HFFc6 (cell line): ENCODE measurements around the gene TMEM63B. TPM values are rescaled to one million over a fixed set of nuclear protein-coding genes. Genes with fewer than 3 reads are reported as not detected.
"Not testable (repeated sequence)": the region's sequence is repeated elsewhere in the genome, so short reads cannot be mapped to it uniquely, and the experiment has no call there.

Source experiments
- DNase-seq: peaks from one replicate; pipeline ENCODE4 v3.0.0-alpha.2; 2018
- H3K27ac Mint-ChIP-seq: 2 replicates; pipeline ENCODE4 v1.8.0; 2020; ENCODE audit warnings: mild to moderate bottlenecking, mixed read lengths
- H3K27me3 Mint-ChIP-seq: 2 replicates; pipeline ENCODE4 v1.8.0; 2021; ENCODE audit warnings: mild to moderate bottlenecking, moderate library complexity, mixed read lengths; ENCODE audit not compliant: insufficient read depth
- H3K36me3 Mint-ChIP-seq: 2 replicates; pipeline ENCODE4 v1.8.0; 2021; ENCODE audit warnings: low read depth, mixed read lengths
- H3K4me1 Mint-ChIP-seq: 2 replicates; pipeline ENCODE4 v1.8.0; 2020; ENCODE audit warnings: low read depth, mixed read lengths
- H3K4me3 Mint-ChIP-seq: 2 replicates; pipeline ENCODE4 v1.8.0; 2020; ENCODE audit warnings: mild to moderate bottlenecking, moderate library complexity, mixed read lengths
- H3K9me3 Mint-ChIP-seq: 2 replicates; pipeline ENCODE4 v1.8.0; 2020; ENCODE audit warnings: mild to moderate bottlenecking, mixed read lengths
- CTCF ChIP-seq: fragments of 200-600 bp; sonication (generic); IDR thresholded peaks from 2 replicates; pipeline ENCODE4 v1.5.0; 2021; ENCODE audit warnings: antibody characterized with exemption, mild to moderate bottlenecking
- total RNA-seq, 6 experiments: library from RNA; stranded (reverse); fragmentation: NEBNext Ultra II Directional; extraction: Animal tissue kit (Norgen Biotek cat#: 25700); gene quantifications; 2 replicates in 1 of 6; 3 replicates in 5 of 6; pipeline ENCODE4 v1.2.3, GENCODE V29; 2021

TMEM63B gene
- total RNA-seq, 6 experiments from 2014 or later, result 38.3 to 55.1 (median 44.7) TPM

GRCh38 chr6:44180886-44181285 is 53.5 kb downstream of the TMEM63B start:
- no peak for TF ChIP-seq CTCF
- H3K4me1 Mint-ChIP-seq, result peaks cover 40% of the 10 kb centered on the region
- H3K27ac Mint-ChIP-seq, result no peak overlapping the region
- no peaks in the 10 kb centered on the region for H3K36me3 Mint-ChIP-seq
- H3K27me3 Mint-ChIP-seq, result peaks cover 11% of the 10 kb centered on the region
- no peak overlapping the region for H3K4me3 Mint-ChIP-seq
- DNase-seq, result no peak
- no peaks in the 10 kb centered on the region for H3K9me3 Mint-ChIP-seq

DNA sequence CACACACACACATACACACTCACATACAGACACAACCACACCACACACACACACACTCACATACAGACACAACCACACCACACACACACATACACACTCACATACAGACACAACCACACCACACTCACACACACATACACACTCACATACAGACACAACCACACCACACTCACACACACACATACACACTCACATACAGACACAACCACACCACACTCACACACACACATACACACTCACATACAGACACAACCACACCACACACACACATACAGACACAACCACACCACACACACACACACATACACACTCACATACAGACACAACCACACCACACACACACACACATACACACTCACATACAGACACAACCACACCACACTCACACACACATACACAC is 54.4 kb downstream of the TMEM63B start:
- H3K4me3 Mint-ChIP-seq, H3K36me3 Mint-ChIP-seq, DNase-seq, H3K27ac Mint-ChIP-seq, H3K9me3 Mint-ChIP-seq: not testable (repeated sequence)
- Mint-ChIP-seq H3K4me1 (peaks cover 33% of the 10 kb centered on the region), H3K27me3 (peaks cover 17% of the 10 kb centered on the region)

GRCh38 chr6:44182911-44183390 is 55.6 kb downstream of the TMEM63B start:
- DNase-seq, result no peak
- no peaks in the 10 kb centered on the region for H3K9me3 Mint-ChIP-seq
- H3K36me3 Mint-ChIP-seq, result no peaks in the 10 kb centered on the region
- no peak overlapping the region for H3K4me3 Mint-ChIP-seq
- no peak for TF ChIP-seq CTCF
- H3K27ac Mint-ChIP-seq, result no peak overlapping the region
- peaks cover 17% of the 10 kb centered on the region for H3K27me3 Mint-ChIP-seq
- peaks cover 22% of the 10 kb centered on the region for H3K4me1 Mint-ChIP-seq

DNA sequence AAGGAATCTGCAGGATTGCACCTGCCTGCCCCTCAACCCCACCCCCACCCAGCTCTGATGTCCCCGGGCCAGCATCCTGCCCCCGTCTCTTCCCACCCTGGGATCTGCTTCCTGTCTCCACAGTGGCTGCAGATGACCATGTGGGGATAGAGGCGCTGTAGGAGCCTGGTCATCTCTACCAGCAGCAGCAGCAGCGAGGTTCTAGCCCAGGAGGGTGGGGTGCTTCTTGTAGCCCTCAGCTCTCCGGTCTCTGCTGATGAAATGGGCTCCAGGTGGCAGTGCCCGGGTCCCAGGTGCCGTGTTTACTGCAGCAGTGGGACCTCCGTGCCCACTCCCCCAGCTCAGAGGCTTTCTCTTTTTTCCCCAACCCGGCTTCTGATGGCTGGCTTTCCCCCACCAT is 56.4 kb downstream of the TMEM63B start:
- no peak for DNase-seq
- H3K4me1 Mint-ChIP-seq, result peaks cover 13% of the 10 kb centered on the region
- peaks cover 17% of the 10 kb centered on the region for H3K27me3 Mint-ChIP-seq
- no peak for TF ChIP-seq CTCF
- no peak overlapping the region for H3K27ac Mint-ChIP-seq
- no peaks in the 10 kb centered on the region for H3K36me3 Mint-ChIP-seq
- H3K9me3 Mint-ChIP-seq, result no peaks in the 10 kb centered on the region
- H3K4me3 Mint-ChIP-seq, result no peak overlapping the region

- H3K4me3 Mint-ChIP-seq, DNase-seq, H3K4me1 Mint-ChIP-seq, H3K27ac Mint-ChIP-seq, H3K36me3 Mint-ChIP-seq, H3K9me3 Mint-ChIP-seq: not testable (repeated sequence)
- peaks cover 25% of the 10 kb centered on the region for H3K27me3 Mint-ChIP-seq
Measured at GRCh38 chr6:44185356-44185755, 58.0 kb downstream of the TMEM63B start.

- no peaks in the 10 kb centered on the region for H3K36me3 Mint-ChIP-seq
- TF ChIP-seq CTCF, result no peak
- no peak overlapping the region for H3K4me3 Mint-ChIP-seq
- H3K27ac Mint-ChIP-seq, result no peak overlapping the region
- peaks cover 25% of the 10 kb centered on the region for H3K27me3 Mint-ChIP-seq
- no peak for DNase-seq
- H3K9me3 Mint-ChIP-seq, result no peaks in the 10 kb centered on the region
- H3K4me1 Mint-ChIP-seq, result no peaks in the 10 kb centered on the region
Measured at GRCh38 chr6:44185953-44186634, 58.7 kb downstream of the TMEM63B start.
